Midbrain (tissue), 1 donor: ENCODE data around the gene BRD3.

Experiments used
- DNase-seq: peaks from one replicate; lab custom pipeline; 2025; lab: John Stamatoyannopoulos, UW

The BRD3 gene

GRCh38 chr9:134066913-134067851 lies 644 bp downstream of the BRD3 start:
- peak; percentile 41 for DNase-seq

GRCh38 chr9:134066526-134066912 lies 1.3 kb downstream of the BRD3 start:
- no peak for DNase-seq

GRCh38 chr9:134065612-134066419 lies 2.0 kb downstream of the BRD3 start:
- DNase-seq = no peak

- no peak for DNase-seq
Measured at GRCh38 chr9:134064711-134065110, 3.1 kb downstream of the BRD3 start.

- no peak for DNase-seq
Measured at GRCh38 chr9:134063571-134064450, 4.0 kb downstream of the BRD3 start.

- DNase-seq = no peak
Measured at GRCh38 chr9:134063088-134063570, 4.7 kb downstream of the BRD3 start.

- no peak for DNase-seq
Measured at GRCh38 chr9:134062461-134063087, 5.3 kb downstream of the BRD3 start.

- no peak for DNase-seq
Measured at GRCh38 chr9:134061688-134062371, 6.0 kb downstream of the BRD3 start.

- no peak for DNase-seq
Measured at GRCh38 chr9:134061019-134061687, 6.7 kb downstream of the BRD3 start.

GRCh38 chr9:134060546-134060945 lies 7.3 kb downstream of the BRD3 start:
- no peak for DNase-seq

GRCh38 chr9:134059661-134060395 lies 8.0 kb downstream of the BRD3 start:
- peak; percentile 23 for DNase-seq

- DNase-seq = no peak
Measured at GRCh38 chr9:134059188-134059641, 8.6 kb downstream of the BRD3 start.

- no peak for DNase-seq
Measured at GRCh38 chr9:134058716-134059115, 9.1 kb downstream of the BRD3 start.

GRCh38 chr9:134057751-134058701 lies 9.8 kb downstream of the BRD3 start:
- DNase-seq = no peak

- DNase-seq = no peak
Measured at GRCh38 chr9:134057307-134057657, 10.5 kb downstream of the BRD3 start.

- DNase-seq = no peak
Measured at GRCh38 chr9:134056483-134057306, 11.1 kb downstream of the BRD3 start.

GRCh38 chr9:134055981-134056461 lies 11.8 kb downstream of the BRD3 start:
- DNase-seq = peak; percentile 69
